HCT116 (cell line): Measurements from ENCODE around the gene MLPH. TPM values are rescaled to one million over a fixed set of nuclear protein-coding genes. Genes with fewer than 3 reads are reported as not detected.

Experiments used
- ATAC-seq: fragments of 200-7000 bp; cut with Tn5 transposase; 2 replicates; pipeline ENCODE4 v1.9.1; 2020; ENCODE audit warnings: mild to moderate bottlenecking, moderate library complexity
- BruUV-seq: library from RNA; stranded (reverse); fragments of 400-500 nt; replicated peaks from 2 replicates; lab custom pipeline; 2021; lab: Mats Ljungman, UMichigan
- CTCF ChIA-PET: fragments of 300-600 bp; sonication (Branson Sonifier 250); formaldehyde crosslinking; loops from one replicate; lab custom pipeline; 2021; ENCODE audit warnings: antibody characterized with exemption; lab: Charles Lee
- POLR2A ChIA-PET: fragments of 300-600, 350-600 bp; sonication (Branson Sonifier 250); formaldehyde crosslinking; loops from one replicate; lab custom pipeline; 2021; ENCODE audit warnings: antibody characterized with exemption; lab: Charles Lee
- RAD21 ChIA-PET, 2 experiments: fragments of 300-600 bp; sonication (Branson Sonifier 250); formaldehyde crosslinking; loops; one replicate each; lab custom pipeline; 2023; ENCODE audit warnings: low total read pairs in 2 of 2; ENCODE audit not compliant: uncharacterized antibody in 2 of 2, unreplicated experiment in 2 of 2, low non-redundant PET in 1 of 2; lab: Charles Lee
- DNase-seq: peaks from one replicate; pipeline ENCODE4 v3.0.0-alpha.2; 2010; ENCODE audit warnings: low read depth, low spot score
- H2AFZ ChIP-seq: fragments of 200-600 bp; shearing (Covaris generic), sonication (generic); 2 replicates; pipeline ENCODE4 v1.6.1; 2017; ENCODE audit warnings: low read depth, mixed run types, mixed read lengths, antibody characterized with exemption, low read length; ENCODE audit not compliant: poor library complexity, severe bottlenecking
- H3K27ac ChIP-seq: 2 replicates; pipeline ENCODE4 v1.5.1; 2012; ENCODE audit warnings: low read depth, low read length
- H3K27me3 ChIP-seq: fragments of 200-600 bp; sonication (generic); 2 replicates; pipeline ENCODE4 v1.6.1; 2016; ENCODE audit warnings: mixed run types, low read length, mixed read lengths; ENCODE audit not compliant: insufficient read depth
- H3K36me3 ChIP-seq, 2 experiments: fragments of 200-500 bp in 1 of 2; fragments of 200-600 bp in 1 of 2; sonication (Bioruptor generic) in 1 of 2; sonication (generic) in 1 of 2; 2 replicates each; pipeline versions ENCODE4 v1.5.1 to v1.6.1; 2014 to 2016; ENCODE audit warnings: low read length in 2 of 2, inconsistent platforms in 1 of 2, mixed read lengths in 1 of 2, mixed run types in 1 of 2; ENCODE audit not compliant: insufficient read depth in 2 of 2, control insufficient read depth in 1 of 2
- H3K4me1 ChIP-seq, 2 experiments: fragments of 200-600 bp in 1 of 2; sonication (generic) in 1 of 2; 2 replicates each; pipeline versions ENCODE4 v1.5.1 to v1.6.1; 2012 to 2017; ENCODE audit warnings: low read length in 2 of 2, inconsistent platforms in 1 of 2, mild to moderate bottlenecking in 1 of 2, mixed read lengths in 1 of 2, mixed run types in 1 of 2, moderate library complexity in 1 of 2; ENCODE audit not compliant: insufficient read depth in 2 of 2, control insufficient read depth in 1 of 2
- H3K4me2 ChIP-seq: fragments of 200-600 bp; sonication (generic); 2 replicates; pipeline ENCODE4 v1.6.1; 2017; ENCODE audit warnings: mixed run types, low read length, mixed read lengths
- H3K4me3 ChIP-seq, 2 experiments: fragments of 200-600 bp in 1 of 2; sonication (generic) in 1 of 2; replicated peaks in 1 of 2; 2 replicates each; pipeline ENCODE4 v1.5.1; 2011 to 2016; ENCODE audit warnings: low read length in 2 of 2, control low read depth in 1 of 2, low read depth in 1 of 2, mild to moderate bottlenecking in 1 of 2, mixed read lengths in 1 of 2, mixed run types in 1 of 2
- H3K79me2 ChIP-seq: fragments of 200-600 bp; sonication (generic); 2 replicates; pipeline ENCODE4 v1.6.1; 2017; ENCODE audit warnings: mild to moderate bottlenecking, mixed run types, low read length, moderate library complexity, mixed read lengths; ENCODE audit not compliant: insufficient read depth
- H3K9ac ChIP-seq: fragments of 200-600 bp; sonication (generic); 2 replicates; pipeline ENCODE4 v1.6.1; 2016; ENCODE audit warnings: low read length, mixed read lengths
- H3K9me2 ChIP-seq: fragments of 200-600 bp; sonication (generic), shearing (Covaris generic); 2 replicates; pipeline ENCODE4 v1.6.1; 2017; ENCODE audit warnings: mixed run types, mild to moderate bottlenecking, moderate library complexity; ENCODE audit not compliant: insufficient read depth
- H3K9me3 ChIP-seq, 2 experiments: fragments of 200-500 bp in 1 of 2; fragments of 200-600 bp in 1 of 2; sonication (Bioruptor generic) in 1 of 2; sonication (generic) in 1 of 2; 2 replicates each; pipeline ENCODE4 v1.6.1; 2014 to 2017; ENCODE audit warnings: low read length in 2 of 2, mixed read lengths in 2 of 2, inconsistent platforms in 1 of 2, low read depth in 1 of 2, mild to moderate bottlenecking in 1 of 2, mixed run types in 1 of 2, moderate library complexity in 1 of 2; ENCODE audit not compliant: control insufficient read depth in 1 of 2, insufficient read depth in 1 of 2
- H4K20me1 ChIP-seq: fragments of 200-600 bp; sonication (generic), shearing (Covaris generic); 2 replicates; pipeline ENCODE4 v1.6.1; 2017; ENCODE audit warnings: mixed run types, mild to moderate bottlenecking, moderate library complexity; ENCODE audit not compliant: insufficient read depth
- ATF3 ChIP-seq: IDR thresholded peaks from 2 replicates; pipeline ENCODE4 v1.6.1; 2012
- CTCF ChIP-seq, 3 experiments: fragments of 200-600 bp in 1 of 3; sonication (generic) in 1 of 3; IDR thresholded peaks in 2 of 3; conservative IDR thresholded peaks in 1 of 3; 2 replicates each; pipeline ENCODE4 v1.5.1; 2012 to 2017; ENCODE audit warnings: low read depth in 2 of 3, low read length in 2 of 3, antibody characterized with exemption in 1 of 3, borderline replicate concordance in 1 of 3, control low read depth in 1 of 3, mild to moderate bottlenecking in 1 of 3, mixed read lengths in 1 of 3, mixed run types in 1 of 3, moderate library complexity in 1 of 3; ENCODE audit not compliant: insufficient read depth in 1 of 3
- EGR1 ChIP-seq: IDR thresholded peaks from 2 replicates; pipeline ENCODE4 v1.6.1; 2012; ENCODE audit warnings: low read depth
- ELF1 ChIP-seq: IDR thresholded peaks from 2 replicates; pipeline ENCODE4 v1.6.1; 2012; ENCODE audit warnings: low read depth, borderline replicate concordance
- EZH2 ChIP-seq: fragments of 200-600 bp; sonication (generic); IDR thresholded peaks from 2 replicates; pipeline ENCODE4 v1.6.1; 2017; ENCODE audit warnings: antibody characterized with exemption, mixed run types
- EZH2phosphoT487 ChIP-seq: fragments of 200-600 bp; IDR thresholded peaks from 2 replicates; pipeline ENCODE4 v1.6.1; 2018; ENCODE audit warnings: antibody characterized with exemption, borderline replicate concordance
- MAX ChIP-seq: IDR thresholded peaks from 2 replicates; pipeline ENCODE4 v1.6.1; 2012
- POLR2A ChIP-seq: IDR thresholded peaks from 2 replicates; pipeline ENCODE4 v1.7.0; 2011; ENCODE audit warnings: borderline replicate concordance; ENCODE audit not compliant: insufficient read depth, insufficient read length; ENCODE audit errors: extremely low read depth
- RAD21 ChIP-seq: IDR thresholded peaks from 2 replicates; pipeline ENCODE4 v1.6.1; 2012; ENCODE audit warnings: low read depth, mild to moderate bottlenecking
- REST ChIP-seq: IDR thresholded peaks from 2 replicates; pipeline ENCODE4 v1.6.1; 2012; ENCODE audit warnings: low read depth
- SP1 ChIP-seq: IDR thresholded peaks from 2 replicates; pipeline ENCODE4 v1.6.1; 2012; ENCODE audit warnings: low read depth
- ZBTB33 ChIP-seq: IDR thresholded peaks from 2 replicates; pipeline ENCODE4 v1.6.1; 2011; ENCODE audit warnings: mild to moderate bottlenecking, low read length, moderate library complexity; ENCODE audit not compliant: insufficient replicate concordance; ENCODE audit errors: extremely low read depth
- ZNF274 ChIP-seq: fragments of 200-500 bp; sonication (Bioruptor generic); IDR thresholded peaks from 2 replicates; pipeline ENCODE4 v1.6.1; 2014; ENCODE audit warnings: mild to moderate bottlenecking, low read depth, low read length, inconsistent platforms
- intact Hi-C: fragments of 100-400 bp; cut with micrococcal nuclease; formaldehyde crosslinking; loops from 2 replicates; pipeline ENCODE4 v1.10.0; 2022
- total RNA-seq: library from RNA; stranded (reverse); gene quantifications from one replicate; pipeline ENCODE4 v1.2.1, GENCODE V29; 2021; ENCODE audit not compliant: unreplicated experiment

Gene MLPH
- total RNA-seq, 1 experiment from 2014 or later = 81.4 TPM

GRCh38 chr2:237515621-237516275 lies 28.7 kb downstream of the MLPH start:
- no TSS peak for BruUV-seq
- Histone ChIP-seq H3K9me2 (no peaks in the 10 kb centered on the region), H3K79me2 (no peaks in the 10 kb centered on the region; the same call in 1 of the 2 replicates), H3K36me3 (peaks cover 14 to 39% of the 10 kb centered on the region in 2 experiments; a peak in 3 of 4 replicates), H3K27me3 (no peaks in the 10 kb centered on the region), H4K20me1 (peaks cover 9% of the 10 kb centered on the region; the same call in 1 of the 2 replicates), H3K4me3 (no peak overlapping the region), H2AFZ (no peak overlapping the region), H3K4me1 (peaks cover 0 to 6% of the 10 kb centered on the region in 2 experiments; a peak in 2 of 4 replicates), H3K27ac (no peak overlapping the region), H3K9ac (no peak overlapping the region), H3K4me2 (no peak overlapping the region), H3K9me3 (no peaks in the 10 kb centered on the region)
- POLR2A ChIA-PET = no interaction called here
- no peak for DNase-seq
- TF ChIP-seq ZBTB33 (no peak), ATF3 (no peak), ELF1 (no peak), REST (no peak), RAD21 (no peak), POLR2A (no peak), ZNF274 (no peak), MAX (no peak), EZH2phosphoT487 (no peak), CTCF (IDR thresholded peaks at IDR 0.05 in 2 of 3, conservative IDR thresholded peaks at IDR 0.05 in 1 of 3; ENCODE audit: borderline replicate concordance in 1 of 3, insufficient read depth in 1 of 3, low read depth in 2 of 3, low read length in 2 of 3) (no peak), EZH2 (no peak), SP1 (no peak), EGR1 (no peak)
- RAD21 ChIA-PET = no interaction called here
- no peak for ATAC-seq
- intact Hi-C loops = loop anchor here (10.0 kb wide), 1 partner anchor 229 kb away; no protein-coding TSS in a partner anchor
- CTCF ChIA-PET = no interaction called here
